SK-N-SH (cell line): ENCODE measurements around the gene EXPH5. TPM values are rescaled to one million over a fixed set of nuclear protein-coding genes. Genes with fewer than 3 reads are reported as not detected.

Experiments used
- CTCF ChIA-PET: fragments of 300-600, 350-600 bp; formaldehyde crosslinking; extraction: SDS; loops from one replicate; lab custom pipeline; 2021; lab: Yijun Ruan, JAX
- POLR2A ChIA-PET: fragments of 350-600 bp; sonication (Branson Sonifier 250); formaldehyde crosslinking; extraction: SDS; loops from one replicate; lab custom pipeline; 2020; ENCODE audit warnings: antibody characterized with exemption, inconsistent platforms; lab: Yijun Ruan, JAX
- DNase-seq: peaks from one replicate; pipeline ENCODE4 v3.0.0; 2012
- H2AFZ ChIP-seq: fragments of 200-600 bp; sonication (generic); 2 replicates; pipeline ENCODE4 v1.8.1; 2016; ENCODE audit warnings: antibody characterized with exemption, mild to moderate bottlenecking, low read depth
- H3F3A ChIP-seq: fragments of 200-600 bp; sonication (generic); replicated peaks from 2 replicates; pipeline ENCODE3; 2016; ENCODE audit warnings: antibody characterized with exemption, mild to moderate bottlenecking; ENCODE audit not compliant: insufficient read depth
- H3K27ac ChIP-seq, 2 experiments: fragments of 200-500 bp in 1 of 2; fragments of 200-600 bp in 1 of 2; sonication (Bioruptor generic) in 1 of 2; sonication (generic), shearing (Covaris generic) in 1 of 2; 2 replicates each; pipeline versions ENCODE4 v1.5.1 to v1.6.1; 2014 to 2016; ENCODE audit warnings: low read depth in 2 of 2, inconsistent platforms in 1 of 2, low read length in 1 of 2, mild to moderate bottlenecking in 1 of 2, mixed read lengths in 1 of 2
- H3K27me3 ChIP-seq: fragments of 200-600 bp; sonication (generic), shearing (Covaris generic); 2 replicates; pipeline ENCODE4 v1.6.1; 2016; ENCODE audit warnings: mixed run types; ENCODE audit not compliant: insufficient read depth
- H3K36me3 ChIP-seq, 2 experiments: fragments of 200-500 bp in 1 of 2; fragments of 200-600 bp in 1 of 2; sonication (Bioruptor generic) in 1 of 2; sonication (generic) in 1 of 2; replicated peaks in 1 of 2; 2 replicates each; pipeline versions ENCODE3 to v1.5.1; 2014 to 2016; ENCODE audit warnings: low read length in 1 of 2, mild to moderate bottlenecking in 1 of 2; ENCODE audit not compliant: insufficient read depth in 2 of 2, control insufficient read depth in 1 of 2
- H3K4me1 ChIP-seq, 2 experiments: fragments of 200-500 bp in 1 of 2; fragments of 200-600 bp in 1 of 2; sonication (Bioruptor generic) in 1 of 2; sonication (generic), shearing (Covaris generic) in 1 of 2; 2 replicates each; pipeline versions ENCODE4 v1.5.1 to v1.6.1; 2014 to 2016; ENCODE audit warnings: low read depth in 1 of 2, low read length in 1 of 2, mixed run types in 1 of 2; ENCODE audit not compliant: insufficient read depth in 2 of 2, control insufficient read depth in 1 of 2
- H3K4me2 ChIP-seq: fragments of 200-600 bp; sonication (generic), shearing (Covaris generic); 2 replicates; pipeline ENCODE4 v1.6.1; 2017; ENCODE audit warnings: mixed run types
- H3K4me3 ChIP-seq, 2 experiments: fragments of 200-500 bp in 1 of 2; fragments of 200-600 bp in 1 of 2; sonication (Bioruptor generic) in 1 of 2; sonication (generic), shearing (Covaris generic) in 1 of 2; 2 replicates each; pipeline versions ENCODE4 v1.5.1 to v1.8.1; 2014 to 2016; ENCODE audit warnings: low read depth in 2 of 2, inconsistent platforms in 1 of 2, low read length in 1 of 2, mild to moderate bottlenecking in 1 of 2, mixed read lengths in 1 of 2, moderate library complexity in 1 of 2
- H3K79me2 ChIP-seq: fragments of 200-600 bp; sonication (generic); 2 replicates; pipeline ENCODE4 v1.8.1; 2017; ENCODE audit warnings: mild to moderate bottlenecking; ENCODE audit not compliant: insufficient read depth
- H3K9ac ChIP-seq: fragments of 200-600 bp; sonication (generic); 2 replicates; pipeline ENCODE4 v1.6.1; 2017; ENCODE audit warnings: mixed run types
- H3K9me2 ChIP-seq: fragments of 200-600 bp; sonication (generic); 2 replicates; pipeline ENCODE4 v1.6.1; 2017; ENCODE audit warnings: mixed run types
- H3K9me3 ChIP-seq: fragments of 200-600 bp; sonication (generic); 2 replicates; pipeline ENCODE4 v1.6.1; 2017; ENCODE audit warnings: mixed run types, mild to moderate bottlenecking, moderate library complexity
- H4K20me1 ChIP-seq: fragments of 200-600 bp; sonication (generic); 2 replicates; pipeline ENCODE4 v1.6.1; 2017; ENCODE audit warnings: mild to moderate bottlenecking, mixed run types; ENCODE audit not compliant: insufficient read depth
- CHD2 ChIP-seq: fragments of 150-350 bp; IDR thresholded peaks from 2 replicates; pipeline ENCODE4 v1.6.1; 2018; ENCODE audit warnings: low read length; ENCODE audit not compliant: partially characterized antibody
- JUND ChIP-seq: IDR thresholded peaks from 2 replicates; pipeline ENCODE4 v1.4.0; 2012
- NRF1 ChIP-seq: IDR thresholded peaks from 2 replicates; pipeline ENCODE4 v1.6.1; 2012; ENCODE audit warnings: low read depth, mild to moderate bottlenecking, low read length
- POLR2AphosphoS5 ChIP-seq: IDR thresholded peaks from 2 replicates; pipeline ENCODE4 v1.6.1; 2012; ENCODE audit warnings: low read depth, low read length
- RAD21 ChIP-seq: IDR thresholded peaks from 2 replicates; pipeline ENCODE4 v1.6.1; 2012; ENCODE audit warnings: mild to moderate bottlenecking, low read length
- RCOR1 ChIP-seq: fragments of 150-350 bp; IDR thresholded peaks from 2 replicates; pipeline ENCODE4 v1.6.1; 2017; ENCODE audit warnings: antibody characterized with exemption, low read length
- RFX5 ChIP-seq: IDR thresholded peaks from 2 replicates; pipeline ENCODE4 v1.6.1; 2012; ENCODE audit warnings: mild to moderate bottlenecking, improper control_type of control experiment, low read length
- SIN3A ChIP-seq: IDR thresholded peaks from 2 replicates; pipeline ENCODE4 v1.6.1; 2012; ENCODE audit warnings: low read depth, mild to moderate bottlenecking, low read length, moderate library complexity, borderline replicate concordance
- TCF12 ChIP-seq: IDR thresholded peaks from 2 replicates; pipeline ENCODE4 v1.4.0; 2012
- YY1 ChIP-seq: IDR thresholded peaks from 2 replicates; pipeline ENCODE4 v1.4.0; 2012; ENCODE audit warnings: low read depth, mild to moderate bottlenecking
- WGBS: methylation state at CpG from one replicate; pipeline ENCODE4 v1.1.6; 2017; ENCODE audit warnings: low lambda C conversion rate; 5-methylcytosine and 5-hydroxymethylcytosine counted together
- polyA plus RNA-seq, 3 experiments: library from polyadenylated mRNA; depleted of rRNA; stranded (reverse); fragments of >200 nt; gene quantifications; 2 replicates each; pipeline ENCODE4 v1.2.3, GENCODE V29; 2012
- TF ChIP-seq, protein P1 (sequence below): IDR thresholded peaks from 2 replicates; pipeline ENCODE4 v1.4.0; 2012; ENCODE audit warnings: low read depth, borderline replicate concordance
- TF ChIP-seq, protein P2 (sequence below): IDR thresholded peaks from 2 replicates; pipeline ENCODE4 v1.4.0; 2012; ENCODE audit warnings: low read depth
- TF ChIP-seq, protein P3 (sequence below): IDR thresholded peaks from 2 replicates; pipeline ENCODE4 v1.6.1; 2012; ENCODE audit warnings: mild to moderate bottlenecking, low read depth, low read length, moderate library complexity
- TF ChIP-seq, protein P4 (sequence below): fragments of 200-600 bp; sonication (generic); IDR thresholded peaks from 2 replicates; pipeline ENCODE4 v1.6.1; 2017; ENCODE audit warnings: antibody characterized with exemption, mild to moderate bottlenecking, moderate library complexity
- TF ChIP-seq, protein P5 (sequence below): fragments of 150-350 bp; IDR thresholded peaks from 2 replicates; pipeline ENCODE4 v1.6.1; 2016; ENCODE audit warnings: mild to moderate bottlenecking, low read depth, low read length

EXPH5 gene
- polyA plus RNA-seq, 1 of the 3 experiments (the other 2 are of a cell fraction), result 0.05 TPM

DNA sequence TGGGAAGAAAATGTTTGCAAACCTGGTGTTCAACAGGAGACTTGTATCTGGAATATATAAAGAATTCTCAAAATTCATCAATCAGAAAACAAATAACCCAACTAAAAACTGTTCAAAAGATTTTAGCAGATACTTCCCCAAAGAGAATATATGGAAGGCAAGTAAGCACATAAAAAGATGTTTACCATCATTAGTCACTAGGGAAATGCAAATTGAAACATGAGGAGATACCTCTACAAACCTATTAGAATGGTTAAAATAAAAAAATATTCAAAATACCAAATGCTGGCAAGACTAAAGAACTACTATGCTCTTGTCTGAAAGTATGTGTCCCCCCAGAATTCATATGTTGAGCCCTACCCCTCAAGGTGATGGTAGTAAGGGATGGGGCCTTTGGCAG lies 8.6 kb downstream of the EXPH5 start:
- no peaks in the 10 kb centered on the region for H3K79me2 ChIP-seq
- H3K4me3 ChIP-seq, result no peak overlapping the region
- no peak for DNase-seq
- peaks cover 0 to 9% of the 10 kb centered on the region in 2 experiments; a peak in 2 of 4 replicates for H3K4me1 ChIP-seq
- no peaks in the 10 kb centered on the region for H3F3A ChIP-seq
- ChIA-PET CTCF (no interaction called here), POLR2A (no interaction called here)
- H3K27ac ChIP-seq, result no peak overlapping the region
- H3K9ac ChIP-seq, result no peak overlapping the region
- H3K4me2 ChIP-seq, result no peak overlapping the region
- H4K20me1 ChIP-seq, result no peaks in the 10 kb centered on the region
- no peak overlapping the region for H2AFZ ChIP-seq
- no peaks in the 10 kb centered on the region for H3K36me3 ChIP-seq
- no peaks in the 10 kb centered on the region for H3K9me3 ChIP-seq
- H3K9me2 ChIP-seq, result no peaks in the 10 kb centered on the region
- no peaks in the 10 kb centered on the region for H3K27me3 ChIP-seq
- TF ChIP-seq, protein P1, sequence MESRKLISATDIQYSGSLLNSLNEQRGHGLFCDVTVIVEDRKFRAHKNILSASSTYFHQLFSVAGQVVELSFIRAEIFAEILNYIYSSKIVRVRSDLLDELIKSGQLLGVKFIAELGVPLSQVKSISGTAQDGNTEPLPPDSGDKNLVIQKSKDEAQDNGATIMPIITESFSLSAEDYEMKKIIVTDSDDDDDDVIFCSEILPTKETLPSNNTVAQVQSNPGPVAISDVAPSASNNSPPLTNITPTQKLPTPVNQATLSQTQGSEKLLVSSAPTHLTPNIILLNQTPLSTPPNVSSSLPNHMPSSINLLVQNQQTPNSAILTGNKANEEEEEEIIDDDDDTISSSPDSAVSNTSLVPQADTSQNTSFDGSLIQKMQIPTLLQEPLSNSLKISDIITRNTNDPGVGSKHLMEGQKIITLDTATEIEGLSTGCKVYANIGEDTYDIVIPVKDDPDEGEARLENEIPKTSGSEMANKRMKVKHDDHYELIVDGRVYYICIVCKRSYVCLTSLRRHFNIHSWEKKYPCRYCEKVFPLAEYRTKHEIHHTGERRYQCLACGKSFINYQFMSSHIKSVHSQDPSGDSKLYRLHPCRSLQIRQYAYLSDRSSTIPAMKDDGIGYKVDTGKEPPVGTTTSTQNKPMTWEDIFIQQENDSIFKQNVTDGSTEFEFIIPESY, result no peak
- TF ChIP-seq TCF12 (no peak), CHD2 (no peak), POLR2AphosphoS5 (no peak), SIN3A (no peak), RAD21 (no peak), NRF1 (no peak), RCOR1 (no peak)
- TF ChIP-seq, protein P2, sequence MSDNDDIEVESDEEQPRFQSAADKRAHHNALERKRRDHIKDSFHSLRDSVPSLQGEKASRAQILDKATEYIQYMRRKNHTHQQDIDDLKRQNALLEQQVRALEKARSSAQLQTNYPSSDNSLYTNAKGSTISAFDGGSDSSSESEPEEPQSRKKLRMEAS, result no peak

DNA sequence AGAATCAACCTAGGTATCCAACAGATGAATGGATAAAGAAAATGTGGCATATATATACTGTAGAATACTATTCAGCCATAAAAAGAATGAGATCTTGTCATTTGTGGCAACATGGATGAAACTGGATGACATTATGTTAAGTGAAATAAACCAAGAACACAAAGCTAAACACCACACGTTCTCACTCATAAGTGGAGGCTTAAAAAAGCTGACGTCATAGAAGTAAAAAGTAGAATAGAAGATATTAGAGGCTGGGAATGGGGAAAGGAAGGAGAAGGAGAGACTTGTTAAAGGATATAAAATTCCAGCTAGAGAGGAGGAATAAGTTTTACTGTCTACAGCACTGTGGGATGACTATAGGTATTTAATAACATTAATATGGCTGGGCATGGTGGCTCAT lies 12.9 kb downstream of the EXPH5 start:
- Histone ChIP-seq H4K20me1 (no peaks in the 10 kb centered on the region), H3K27me3 (no peaks in the 10 kb centered on the region), H3K9me3 (no peaks in the 10 kb centered on the region), H3K9ac (no peak overlapping the region), H3K4me3 (no peak overlapping the region), H3K36me3 (no peaks in the 10 kb centered on the region), H3K9me2 (no peaks in the 10 kb centered on the region), H2AFZ (no peak overlapping the region), H3K4me2 (no peak overlapping the region), H3K27ac (no peak overlapping the region), H3K4me1 (no peaks in the 10 kb centered on the region), H3F3A (no peaks in the 10 kb centered on the region), H3K79me2 (no peaks in the 10 kb centered on the region)
- 77% methylated on average over 2 of the region's 2 CpGs for WGBS
- DNase-seq, result no peak
- ChIA-PET POLR2A (interaction anchor here (1.0 kb wide), 1 partner anchor 9 kb away, joined by 4 read pairs; no protein-coding TSS in a partner anchor), CTCF (interaction anchor here (0.8 kb wide), 1 partner anchor 23 kb away, joined by 3 read pairs; no protein-coding TSS in a partner anchor)
- TF ChIP-seq RCOR1, result no peak
- TF ChIP-seq, protein P3, sequence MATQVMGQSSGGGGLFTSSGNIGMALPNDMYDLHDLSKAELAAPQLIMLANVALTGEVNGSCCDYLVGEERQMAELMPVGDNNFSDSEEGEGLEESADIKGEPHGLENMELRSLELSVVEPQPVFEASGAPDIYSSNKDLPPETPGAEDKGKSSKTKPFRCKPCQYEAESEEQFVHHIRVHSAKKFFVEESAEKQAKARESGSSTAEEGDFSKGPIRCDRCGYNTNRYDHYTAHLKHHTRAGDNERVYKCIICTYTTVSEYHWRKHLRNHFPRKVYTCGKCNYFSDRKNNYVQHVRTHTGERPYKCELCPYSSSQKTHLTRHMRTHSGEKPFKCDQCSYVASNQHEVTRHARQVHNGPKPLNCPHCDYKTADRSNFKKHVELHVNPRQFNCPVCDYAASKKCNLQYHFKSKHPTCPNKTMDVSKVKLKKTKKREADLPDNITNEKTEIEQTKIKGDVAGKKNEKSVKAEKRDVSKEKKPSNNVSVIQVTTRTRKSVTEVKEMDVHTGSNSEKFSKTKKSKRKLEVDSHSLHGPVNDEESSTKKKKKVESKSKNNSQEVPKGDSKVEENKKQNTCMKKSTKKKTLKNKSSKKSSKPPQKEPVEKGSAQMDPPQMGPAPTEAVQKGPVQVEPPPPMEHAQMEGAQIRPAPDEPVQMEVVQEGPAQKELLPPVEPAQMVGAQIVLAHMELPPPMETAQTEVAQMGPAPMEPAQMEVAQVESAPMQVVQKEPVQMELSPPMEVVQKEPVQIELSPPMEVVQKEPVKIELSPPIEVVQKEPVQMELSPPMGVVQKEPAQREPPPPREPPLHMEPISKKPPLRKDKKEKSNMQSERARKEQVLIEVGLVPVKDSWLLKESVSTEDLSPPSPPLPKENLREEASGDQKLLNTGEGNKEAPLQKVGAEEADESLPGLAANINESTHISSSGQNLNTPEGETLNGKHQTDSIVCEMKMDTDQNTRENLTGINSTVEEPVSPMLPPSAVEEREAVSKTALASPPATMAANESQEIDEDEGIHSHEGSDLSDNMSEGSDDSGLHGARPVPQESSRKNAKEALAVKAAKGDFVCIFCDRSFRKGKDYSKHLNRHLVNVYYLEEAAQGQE, result no peak
- no peak for TF ChIP-seq YY1
- TF ChIP-seq SIN3A, result no peak
- TF ChIP-seq, protein P4, sequence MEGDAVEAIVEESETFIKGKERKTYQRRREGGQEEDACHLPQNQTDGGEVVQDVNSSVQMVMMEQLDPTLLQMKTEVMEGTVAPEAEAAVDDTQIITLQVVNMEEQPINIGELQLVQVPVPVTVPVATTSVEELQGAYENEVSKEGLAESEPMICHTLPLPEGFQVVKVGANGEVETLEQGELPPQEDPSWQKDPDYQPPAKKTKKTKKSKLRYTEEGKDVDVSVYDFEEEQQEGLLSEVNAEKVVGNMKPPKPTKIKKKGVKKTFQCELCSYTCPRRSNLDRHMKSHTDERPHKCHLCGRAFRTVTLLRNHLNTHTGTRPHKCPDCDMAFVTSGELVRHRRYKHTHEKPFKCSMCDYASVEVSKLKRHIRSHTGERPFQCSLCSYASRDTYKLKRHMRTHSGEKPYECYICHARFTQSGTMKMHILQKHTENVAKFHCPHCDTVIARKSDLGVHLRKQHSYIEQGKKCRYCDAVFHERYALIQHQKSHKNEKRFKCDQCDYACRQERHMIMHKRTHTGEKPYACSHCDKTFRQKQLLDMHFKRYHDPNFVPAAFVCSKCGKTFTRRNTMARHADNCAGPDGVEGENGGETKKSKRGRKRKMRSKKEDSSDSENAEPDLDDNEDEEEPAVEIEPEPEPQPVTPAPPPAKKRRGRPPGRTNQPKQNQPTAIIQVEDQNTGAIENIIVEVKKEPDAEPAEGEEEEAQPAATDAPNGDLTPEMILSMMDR, result no peak
- TF ChIP-seq, protein P5, sequence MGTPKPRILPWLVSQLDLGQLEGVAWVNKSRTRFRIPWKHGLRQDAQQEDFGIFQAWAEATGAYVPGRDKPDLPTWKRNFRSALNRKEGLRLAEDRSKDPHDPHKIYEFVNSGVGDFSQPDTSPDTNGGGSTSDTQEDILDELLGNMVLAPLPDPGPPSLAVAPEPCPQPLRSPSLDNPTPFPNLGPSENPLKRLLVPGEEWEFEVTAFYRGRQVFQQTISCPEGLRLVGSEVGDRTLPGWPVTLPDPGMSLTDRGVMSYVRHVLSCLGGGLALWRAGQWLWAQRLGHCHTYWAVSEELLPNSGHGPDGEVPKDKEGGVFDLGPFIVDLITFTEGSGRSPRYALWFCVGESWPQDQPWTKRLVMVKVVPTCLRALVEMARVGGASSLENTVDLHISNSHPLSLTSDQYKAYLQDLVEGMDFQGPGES, result no peak
- TF ChIP-seq RFX5, result no peak
- no peak for TF ChIP-seq JUND
